ENCODE results near the gene MXD1.

DNA sequence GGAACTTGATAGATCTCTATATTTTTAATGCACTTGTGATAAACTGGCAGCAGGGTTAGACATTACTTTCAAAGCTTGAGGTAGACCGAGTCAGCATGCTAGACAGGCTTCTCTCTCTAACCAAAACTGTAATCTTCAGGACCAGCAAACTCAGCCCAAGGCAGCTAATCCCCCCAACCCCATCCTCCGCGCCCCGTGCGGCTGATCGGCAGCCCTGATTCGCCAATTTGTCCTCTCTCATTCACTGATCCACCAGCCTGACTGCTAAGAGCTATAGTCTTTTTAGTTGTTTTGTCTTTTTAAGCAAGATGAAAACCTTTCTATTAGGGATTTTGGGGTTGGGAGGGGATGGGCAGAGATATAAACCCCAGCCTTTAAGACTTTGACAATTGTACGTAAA is 25.8 kb downstream of the MXD1 start:
- no peak for TF ChIP-seq EZH2 (IDR thresholded peaks at IDR 0.05; ENCODE audit: low read length)
- TF ChIP-seq, protein P1, sequence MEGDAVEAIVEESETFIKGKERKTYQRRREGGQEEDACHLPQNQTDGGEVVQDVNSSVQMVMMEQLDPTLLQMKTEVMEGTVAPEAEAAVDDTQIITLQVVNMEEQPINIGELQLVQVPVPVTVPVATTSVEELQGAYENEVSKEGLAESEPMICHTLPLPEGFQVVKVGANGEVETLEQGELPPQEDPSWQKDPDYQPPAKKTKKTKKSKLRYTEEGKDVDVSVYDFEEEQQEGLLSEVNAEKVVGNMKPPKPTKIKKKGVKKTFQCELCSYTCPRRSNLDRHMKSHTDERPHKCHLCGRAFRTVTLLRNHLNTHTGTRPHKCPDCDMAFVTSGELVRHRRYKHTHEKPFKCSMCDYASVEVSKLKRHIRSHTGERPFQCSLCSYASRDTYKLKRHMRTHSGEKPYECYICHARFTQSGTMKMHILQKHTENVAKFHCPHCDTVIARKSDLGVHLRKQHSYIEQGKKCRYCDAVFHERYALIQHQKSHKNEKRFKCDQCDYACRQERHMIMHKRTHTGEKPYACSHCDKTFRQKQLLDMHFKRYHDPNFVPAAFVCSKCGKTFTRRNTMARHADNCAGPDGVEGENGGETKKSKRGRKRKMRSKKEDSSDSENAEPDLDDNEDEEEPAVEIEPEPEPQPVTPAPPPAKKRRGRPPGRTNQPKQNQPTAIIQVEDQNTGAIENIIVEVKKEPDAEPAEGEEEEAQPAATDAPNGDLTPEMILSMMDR (optimal IDR thresholded peaks at IDR 0.05 in 1 of 3, IDR thresholded peaks at IDR 0.05 in 1 of 3, conservative IDR thresholded peaks at IDR 0.05 in 1 of 3; ENCODE audit: extremely low read depth in 1 of 3, insufficient read depth in 2 of 3, low read length in 3 of 3): no peak

Data from keratinocyte (primary cell).